Stimulated activated CD4-positive, alpha-beta T cell treated with anti-CD3 and anti-CD28 coated beads, Interleukin-2, amount 100 ng/mL, for 24 hours (primary cell): ENCODE data around the gene PDSS2.
"Not testable (repeated sequence)": the region's sequence is repeated elsewhere in the genome, so short reads cannot be mapped to it uniquely, and the experiment has no call there.

Experiments
- DNase-seq, 2 donors: peaks; one replicate each; pipeline ENCODE4 v3.0.0-alpha.2; 2020

The PDSS2 gene

GRCh38 chr6:107475360-107475759 lies 16.0 kb upstream of the PDSS2 start:
- not testable (repeated sequence) for DNase-seq

- no peak for DNase-seq
Observed at GRCh38 chr6:107473660-107474059, 14.3 kb upstream of the PDSS2 start.

GRCh38 chr6:107470364-107470763 lies 11.0 kb upstream of the PDSS2 start:
- no peak for DNase-seq

GRCh38 chr6:107466062-107466461 lies 6.7 kb upstream of the PDSS2 start:
- no peak for DNase-seq

GRCh38 chr6:107460083-107460631 lies 793 bp upstream of the PDSS2 start:
- no peak for DNase-seq

GRCh38 chr6:107458672-107459282 lies 587 bp downstream of the PDSS2 start:
- peak; percentile 25 to 31 for DNase-seq

- DNase-seq = no peak
Observed at GRCh38 chr6:107448776-107449175, 10.6 kb downstream of the PDSS2 start.

- no peak for DNase-seq
Observed at GRCh38 chr6:107447663-107448216, 11.6 kb downstream of the PDSS2 start.

GRCh38 chr6:107444277-107444676 lies 15.1 kb downstream of the PDSS2 start:
- no peak for DNase-seq

- DNase-seq = no peak
Observed at GRCh38 chr6:107443608-107444267, 15.6 kb downstream of the PDSS2 start.

- no peak for DNase-seq
Observed at GRCh38 chr6:107442938-107443607, 16.3 kb downstream of the PDSS2 start.

GRCh38 chr6:107441682-107442081 lies 17.7 kb downstream of the PDSS2 start:
- DNase-seq = no peak

- DNase-seq = no peak
Observed at GRCh38 chr6:107440936-107441335, 18.4 kb downstream of the PDSS2 start.

GRCh38 chr6:107439406-107439805 lies 20.0 kb downstream of the PDSS2 start:
- DNase-seq = no peak

GRCh38 chr6:107437691-107438090 lies 21.7 kb downstream of the PDSS2 start:
- no peak for DNase-seq

- DNase-seq = no peak
Observed at GRCh38 chr6:107436881-107437280, 22.5 kb downstream of the PDSS2 start.

GRCh38 chr6:107435798-107436197 lies 23.6 kb downstream of the PDSS2 start:
- no peak for DNase-seq

GRCh38 chr6:107434812-107435211 lies 24.6 kb downstream of the PDSS2 start:
- no peak for DNase-seq

GRCh38 chr6:107425951-107426350 lies 33.4 kb downstream of the PDSS2 start:
- not testable (repeated sequence) for DNase-seq

GRCh38 chr6:107423474-107423990 lies 35.8 kb downstream of the PDSS2 start:
- no peak for DNase-seq

GRCh38 chr6:107421696-107422256 lies 37.6 kb downstream of the PDSS2 start:
- DNase-seq = no peak

GRCh38 chr6:107419733-107420132 lies 39.6 kb downstream of the PDSS2 start:
- no peak for DNase-seq

- no peak for DNase-seq
Observed at GRCh38 chr6:107418118-107418517, 41.2 kb downstream of the PDSS2 start.
